Glutamatergic neuron (in vitro differentiated cells): Measurements from ENCODE around the gene COL4A1. TPM values are rescaled to one million over a fixed set of nuclear protein-coding genes. Genes with fewer than 3 reads are reported as not detected.

ENCODE experiments used
- DNase-seq: peaks from one replicate; pipeline ENCODE4 v3.0.0; 2022
- H3K27ac Mint-ChIP-seq: one replicate; pipeline ENCODE4 v1.8.0; 2020; ENCODE audit warnings: mild to moderate bottlenecking, mixed read lengths, inconsistent platforms; ENCODE audit not compliant: unreplicated experiment
- H3K27me3 Mint-ChIP-seq: one replicate; pipeline ENCODE4 v1.8.0; 2020; ENCODE audit warnings: mild to moderate bottlenecking, moderate library complexity, mixed read lengths, inconsistent platforms; ENCODE audit not compliant: unreplicated experiment
- H3K36me3 Mint-ChIP-seq: one replicate; pipeline ENCODE4 v1.8.0; 2020; ENCODE audit warnings: mild to moderate bottlenecking, mixed read lengths, inconsistent platforms; ENCODE audit not compliant: unreplicated experiment
- H3K4me1 Mint-ChIP-seq: one replicate; pipeline ENCODE4 v1.8.0; 2020; ENCODE audit warnings: mild to moderate bottlenecking, low read depth, mixed read lengths, inconsistent platforms; ENCODE audit not compliant: unreplicated experiment
- H3K4me3 Mint-ChIP-seq: one replicate; pipeline ENCODE4 v1.8.0; 2020; ENCODE audit warnings: mild to moderate bottlenecking, mixed read lengths, inconsistent platforms; ENCODE audit not compliant: unreplicated experiment
- H3K9me3 Mint-ChIP-seq: one replicate; pipeline ENCODE4 v1.8.0; 2020; ENCODE audit warnings: mild to moderate bottlenecking, moderate library complexity, mixed read lengths, inconsistent platforms; ENCODE audit not compliant: unreplicated experiment
- CTCF ChIP-seq: fragments of 200-600 bp; sonication (generic); IDR thresholded peaks from one replicate; pipeline ENCODE4 v1.5.0; 2021; ENCODE audit not compliant: partially characterized antibody, unreplicated experiment
- total RNA-seq: library from RNA; stranded (reverse); fragmentation: NEBNext Ultra II Directional; extraction: Animal tissue kit (Norgen Biotek cat#: 25700); gene quantifications from one replicate; pipeline ENCODE4 v1.2.1, GENCODE V29; 2021; ENCODE audit not compliant: unreplicated experiment

Gene COL4A1
- total RNA-seq, 1 donor from 2014 or later: 14.6 TPM

GRCh38 chr13:110179857-110180147 is 127.2 kb downstream of the COL4A1 start:
- Mint-ChIP-seq H3K27ac (no peak overlapping the region), H3K9me3 (peaks cover 4% of the 10 kb centered on the region), H3K4me3 (no peak overlapping the region), H3K27me3 (peaks cover 3% of the 10 kb centered on the region), H3K4me1 (peaks cover 2% of the 10 kb centered on the region), H3K36me3 (peaks cover 15% of the 10 kb centered on the region)
- no peak for DNase-seq
- TF ChIP-seq CTCF: no peak

GRCh38 chr13:110179116-110179856 is 127.7 kb downstream of the COL4A1 start:
- Mint-ChIP-seq H3K36me3 (peaks cover 20% of the 10 kb centered on the region), H3K27ac (no peak overlapping the region), H3K4me3 (no peak overlapping the region), H3K27me3 (peaks cover 3% of the 10 kb centered on the region), H3K4me1 (peaks cover 2% of the 10 kb centered on the region), H3K9me3 (peaks cover 4% of the 10 kb centered on the region)
- DNase-seq: no peak
- no peak for TF ChIP-seq CTCF

- DNase-seq: no peak
These were observed 129.2 kb downstream of the COL4A1 start for GRCh38 chr13:110177790-110178189.

GRCh38 chr13:110176431-110176830 is 130.5 kb downstream of the COL4A1 start:
- Mint-ChIP-seq H3K4me3 (no peak overlapping the region), H3K9me3 (peaks cover 4% of the 10 kb centered on the region), H3K4me1 (peaks cover 2% of the 10 kb centered on the region), H3K36me3 (peaks cover 23% of the 10 kb centered on the region), H3K27me3 (no peaks in the 10 kb centered on the region), H3K27ac (no peak overlapping the region)
- no peak for DNase-seq
- no peak for TF ChIP-seq CTCF

More at GRCh38 chr13:110177790-110178189, 129.2 kb downstream of the COL4A1 start:
- Mint-ChIP-seq H3K4me1 (peaks cover 2% of the 10 kb centered on the region), H3K36me3 (peaks cover 23% of the 10 kb centered on the region), H3K27me3 (peaks cover 3% of the 10 kb centered on the region), H3K4me3 (no peak overlapping the region), H3K9me3 (peaks cover 6% of the 10 kb centered on the region), H3K27ac (no peak overlapping the region)
- TF ChIP-seq CTCF: no peak

- Mint-ChIP-seq H3K4me1 (peaks cover 3% of the 10 kb centered on the region), H3K27ac (no peak overlapping the region), H3K4me3 (no peak overlapping the region), H3K9me3 (peaks cover 2% of the 10 kb centered on the region), H3K36me3 (peaks cover 19% of the 10 kb centered on the region), H3K27me3 (no peaks in the 10 kb centered on the region)
- no peak for DNase-seq
- no peak for TF ChIP-seq CTCF
These were observed 133.6 kb downstream of the COL4A1 start for GRCh38 chr13:110173247-110173818.
